HG02763 (cell line): ENCODE measurements around the gene GSAP.
"Not testable (repeated sequence)": the region's sequence is repeated elsewhere in the genome, so short reads cannot be mapped to it uniquely, and the experiment has no call there.

Experiments
- ATAC-seq: cut with Tn5 transposase; IDR thresholded peaks from one replicate; pipeline ENCODE4 v1.9.1; 2021; ENCODE audit warnings: mild to moderate bottlenecking, moderate library complexity; ENCODE audit not compliant: unreplicated experiment

GSAP gene

GRCh38 chr7:77360969-77361368, 55.2 kb downstream of the GSAP start:
- no peak for ATAC-seq

- ATAC-seq, result no peak
Measured at GRCh38 chr7:77360104-77360503, 56.0 kb downstream of the GSAP start.

- no peak for ATAC-seq
Measured at GRCh38 chr7:77359599-77359998, 56.5 kb downstream of the GSAP start.

GRCh38 chr7:77354914-77355313, 61.2 kb downstream of the GSAP start:
- no peak for ATAC-seq

- ATAC-seq, result no peak
Measured at GRCh38 chr7:77354484-77354883, 61.7 kb downstream of the GSAP start.

- ATAC-seq, result no peak
Measured at GRCh38 chr7:77353911-77354310, 62.2 kb downstream of the GSAP start.

- ATAC-seq, result no peak
Measured at GRCh38 chr7:77353407-77353721, 62.8 kb downstream of the GSAP start.

GRCh38 chr7:77352665-77353406, 63.3 kb downstream of the GSAP start:
- ATAC-seq, result no peak

- peak; percentile 93 for ATAC-seq
Measured at GRCh38 chr7:77351539-77352004, 64.6 kb downstream of the GSAP start.

GRCh38 chr7:77349141-77349540, 67.0 kb downstream of the GSAP start:
- ATAC-seq, result no peak

GRCh38 chr7:77348371-77348813, 67.8 kb downstream of the GSAP start:
- ATAC-seq, result no peak

- no peak for ATAC-seq
Measured at GRCh38 chr7:77346441-77346840, 69.7 kb downstream of the GSAP start.

GRCh38 chr7:77345426-77345825, 70.7 kb downstream of the GSAP start:
- not testable (repeated sequence) for ATAC-seq

- no peak for ATAC-seq
Measured at GRCh38 chr7:77339726-77340125, 76.4 kb downstream of the GSAP start.

GRCh38 chr7:77338883-77339629, 77.1 kb downstream of the GSAP start:
- ATAC-seq, result no peak

- ATAC-seq, result no peak
Measured at GRCh38 chr7:77338260-77338659, 77.9 kb downstream of the GSAP start.

- no peak for ATAC-seq
Measured at GRCh38 chr7:77337456-77337990, 78.6 kb downstream of the GSAP start.

- no peak for ATAC-seq
Measured at GRCh38 chr7:77335581-77335980, 80.6 kb downstream of the GSAP start.

GRCh38 chr7:77334039-77334438, 82.1 kb downstream of the GSAP start:
- ATAC-seq, result not testable (repeated sequence)

- peak; percentile 73 for ATAC-seq
Measured at GRCh38 chr7:77331938-77332695, 84.0 kb downstream of the GSAP start.

GRCh38 chr7:77330169-77330882, 85.8 kb downstream of the GSAP start:
- ATAC-seq, result peak; percentile 37
